ENCODE measurements around the gene TMEM214.

TMEM214 gene

DNA sequence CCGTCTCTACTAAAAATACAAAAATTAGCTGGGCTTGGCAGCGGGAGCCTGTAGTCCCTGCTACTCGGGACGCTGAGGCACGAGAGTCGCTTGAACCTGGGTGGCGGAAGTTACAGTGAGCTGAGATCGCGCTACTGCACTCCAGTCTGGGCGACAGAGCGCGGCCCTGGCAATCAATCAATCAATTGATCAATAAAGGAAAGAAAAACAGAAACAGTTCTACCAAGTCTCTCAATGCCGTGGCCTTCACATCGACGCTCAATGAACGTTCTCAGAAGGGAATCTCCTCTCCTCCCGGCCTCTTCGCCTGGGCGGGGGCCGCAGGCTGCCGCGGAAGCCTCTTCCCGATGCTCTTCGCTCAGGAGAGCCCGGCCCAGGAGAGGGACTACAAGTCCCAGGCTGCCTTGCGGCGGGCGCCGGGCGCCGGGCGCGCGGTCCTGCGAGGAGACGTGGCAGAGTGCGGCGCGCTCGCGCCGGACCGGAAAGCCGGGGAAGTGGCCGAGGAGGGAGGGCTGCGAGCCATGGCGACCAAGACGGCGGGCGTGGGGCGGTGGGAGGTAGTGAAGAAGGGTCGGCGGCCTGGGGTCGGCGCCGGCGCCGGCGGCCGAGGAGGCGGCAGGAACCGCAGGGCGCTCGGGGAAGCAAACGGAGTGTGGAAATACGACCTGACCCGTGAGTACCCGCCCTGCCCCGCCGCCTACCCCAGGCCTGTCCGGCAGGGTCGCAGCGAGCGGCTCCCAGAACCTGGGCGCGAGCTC, at the start of gene TMEM214:
TSS of gene TMEM214 (plus strand) at position 471 of the 758 bp plus-strand sequence. CDS start at position 522, 51 bp downstream.
- peak; percentile 73 for DNase-seq

DNA sequence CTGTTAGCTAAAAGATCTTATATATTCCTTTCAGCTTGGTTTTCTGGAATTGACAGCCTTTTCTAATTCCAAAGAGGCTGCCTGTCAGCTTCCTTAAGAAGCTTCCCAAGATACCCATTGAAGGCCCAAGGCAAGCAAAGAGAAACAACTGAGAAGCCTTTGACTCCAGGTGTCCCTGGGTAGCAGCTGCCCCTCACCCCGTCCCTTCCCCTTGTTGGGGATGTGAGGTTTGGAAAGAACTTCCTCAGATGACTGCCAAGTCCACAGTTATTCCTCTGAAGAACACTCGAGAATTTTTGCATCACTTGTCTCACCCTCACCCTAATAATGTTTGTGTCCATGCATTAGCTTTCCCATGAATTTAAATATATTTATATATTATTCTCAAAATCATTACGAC, 49.0 kb upstream of the TMEM214 start:
- no peak for DNase-seq

- no peak for DNase-seq
Observed at GRCh38 chr2:26985807-26986206, 47.0 kb upstream of the TMEM214 start.

DNA sequence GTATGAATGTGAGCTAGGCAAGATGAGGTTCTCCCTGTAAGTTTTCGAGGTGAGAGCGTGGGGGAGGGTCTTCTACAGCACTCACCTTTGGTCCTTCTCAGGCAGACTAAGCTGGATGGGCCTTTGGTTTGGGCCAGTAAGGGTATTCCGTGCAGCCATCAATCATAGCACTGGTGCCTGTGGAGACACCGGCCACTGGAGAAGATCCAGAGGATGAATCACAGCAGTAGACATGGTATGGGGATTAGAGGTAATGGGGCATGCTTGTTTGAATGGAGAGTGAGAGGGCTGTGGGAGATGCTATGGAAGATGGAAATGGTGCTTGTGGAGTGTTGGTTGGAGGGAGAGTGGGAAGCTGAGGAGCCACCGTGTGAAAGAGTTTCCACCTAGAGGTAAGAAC, 46.2 kb upstream of the TMEM214 start:
- no peak for DNase-seq

DNA sequence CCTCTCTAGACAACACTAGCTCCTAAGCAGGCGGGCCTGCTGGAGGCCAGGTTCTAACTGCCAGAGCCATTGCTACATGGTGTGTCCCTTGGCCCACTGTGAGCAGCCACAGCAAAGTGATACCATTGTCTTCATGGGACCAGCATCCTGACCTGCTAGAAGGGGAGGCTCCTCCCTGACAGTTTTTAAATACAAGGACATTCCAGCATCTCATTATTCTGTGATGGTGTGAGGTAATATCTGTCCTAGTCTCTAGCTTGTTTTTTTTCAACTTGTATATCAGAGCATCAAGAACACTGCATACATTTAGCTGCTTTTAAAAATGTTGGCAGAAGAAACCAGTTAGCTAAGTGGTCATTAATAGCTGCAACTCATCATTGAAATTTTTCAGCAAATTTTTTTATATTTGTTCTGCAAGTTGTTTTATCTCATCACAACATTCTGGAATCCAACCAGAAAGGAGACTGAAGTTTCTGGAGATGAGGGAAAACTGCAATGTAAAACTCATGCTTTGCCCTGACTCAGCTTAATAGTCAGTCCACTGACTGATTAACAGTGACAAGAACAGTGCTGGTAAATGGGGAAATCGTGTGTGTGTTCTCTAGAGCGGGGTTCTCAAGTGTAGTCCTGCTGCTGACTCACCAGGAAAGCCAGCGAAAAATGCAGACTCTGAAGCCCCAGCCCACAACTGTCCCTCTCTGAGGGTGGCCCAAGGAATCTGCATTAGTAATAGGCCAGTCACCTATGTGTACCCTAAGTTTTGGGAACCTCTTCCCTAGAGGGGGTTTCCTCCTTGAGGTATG, 44.5 kb upstream of the TMEM214 start:
- DNase-seq: no peak

DNA sequence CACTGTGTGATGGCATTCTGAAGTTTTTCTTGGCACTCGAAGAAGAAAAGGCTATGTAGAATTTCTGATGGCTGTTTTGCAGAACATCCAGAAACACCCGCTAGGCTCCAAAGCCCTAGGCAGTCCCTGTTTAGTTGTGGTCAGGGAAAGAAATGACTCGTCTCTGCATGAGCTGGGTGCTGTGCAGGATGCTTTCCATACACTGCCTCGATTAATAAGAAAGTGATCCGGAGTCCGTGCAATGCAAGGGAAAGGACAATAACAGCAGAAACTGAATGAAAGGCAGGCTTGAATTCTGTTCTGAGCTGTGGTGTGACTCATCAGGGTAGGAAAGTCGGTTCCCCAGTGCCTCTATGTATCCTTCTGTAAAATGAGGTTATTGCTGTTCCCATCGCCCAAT, 43.6 kb upstream of the TMEM214 start:
- DNase-seq: no peak

- DNase-seq: no peak
Observed at GRCh38 chr2:26991717-26992116, 41.0 kb upstream of the TMEM214 start.

GRCh38 chr2:26993768-26994167, 39.0 kb upstream of the TMEM214 start:
- no peak for DNase-seq

DNA sequence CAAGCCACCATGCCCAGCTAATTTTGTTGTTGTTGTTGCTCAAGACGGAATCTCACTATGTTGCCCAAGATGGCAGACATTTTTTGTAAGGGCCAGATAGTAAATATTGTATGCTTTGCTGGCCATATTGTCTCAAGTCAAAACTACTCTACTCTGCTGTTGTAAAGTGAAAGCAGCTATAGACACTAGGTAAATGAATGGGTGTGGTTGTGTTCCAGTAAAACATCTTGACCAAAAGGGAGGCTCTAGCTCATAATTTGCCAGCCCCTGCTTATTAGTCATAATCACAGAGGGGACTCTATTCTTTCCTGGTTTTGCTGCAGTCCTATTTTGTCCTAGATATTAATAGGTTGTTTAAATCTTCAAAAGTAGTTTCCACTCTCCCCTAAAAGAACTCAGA, 37.8 kb upstream of the TMEM214 start:
- no peak for DNase-seq

DNA sequence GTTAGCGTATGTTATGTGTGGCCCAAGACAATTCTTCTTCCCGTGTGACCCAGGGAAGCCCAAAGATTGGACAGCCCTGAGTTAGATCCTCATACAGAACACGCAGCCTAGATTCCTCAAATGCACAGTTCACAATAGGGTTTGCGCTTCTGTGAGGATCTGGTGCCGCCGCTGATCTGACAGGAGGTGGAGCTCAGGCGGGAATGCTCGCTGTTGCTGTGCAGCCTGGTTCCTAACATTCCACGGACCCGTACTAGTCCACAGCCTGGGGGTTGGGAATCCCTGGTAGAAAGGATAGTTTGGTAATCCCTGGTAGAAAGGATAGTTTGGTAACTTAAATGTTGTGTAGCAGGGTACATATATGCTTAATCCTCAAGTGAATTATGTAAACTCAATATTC, 35.4 kb upstream of the TMEM214 start:
- no peak for DNase-seq

DNA sequence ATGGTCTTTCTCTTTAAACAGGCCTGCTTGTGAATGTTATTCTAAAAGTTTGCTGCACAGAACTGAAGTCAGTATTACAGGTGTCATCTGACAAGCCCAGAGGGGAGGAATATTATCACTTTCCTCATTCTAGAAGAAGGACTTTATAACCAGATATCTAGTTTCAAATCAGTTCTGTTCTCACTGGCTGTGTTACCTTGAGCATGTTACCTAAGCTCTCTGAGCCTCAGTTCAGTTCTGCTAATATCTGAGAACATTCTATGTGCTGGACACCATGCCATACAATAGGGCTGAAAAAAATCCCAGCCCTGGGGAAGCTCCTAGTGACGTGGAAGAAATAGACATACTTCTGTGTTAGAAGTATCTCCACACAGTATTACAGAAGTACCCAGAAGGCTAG, 34.4 kb upstream of the TMEM214 start:
- no peak for DNase-seq

GRCh38 chr2:27000228-27000627, 32.5 kb upstream of the TMEM214 start:
- no peak for DNase-seq

DNA sequence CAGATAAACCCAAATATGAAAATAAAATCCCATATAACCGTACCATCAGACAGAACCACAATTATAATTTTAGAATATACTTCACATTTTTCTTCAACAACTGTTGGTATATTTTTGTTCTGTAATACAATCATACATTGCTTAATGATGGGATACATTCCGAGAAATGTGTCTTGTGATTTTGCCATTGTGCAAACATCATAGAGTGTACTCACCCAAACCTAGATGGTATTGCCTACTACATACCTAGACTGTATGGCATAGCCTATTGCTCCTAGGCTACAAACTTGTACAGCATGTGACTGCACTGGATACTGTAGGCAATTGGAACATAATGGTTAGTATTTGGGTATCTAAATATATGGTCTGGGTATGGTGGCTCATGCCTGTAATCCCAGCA, 31.8 kb upstream of the TMEM214 start:
- no peak for DNase-seq

DNA sequence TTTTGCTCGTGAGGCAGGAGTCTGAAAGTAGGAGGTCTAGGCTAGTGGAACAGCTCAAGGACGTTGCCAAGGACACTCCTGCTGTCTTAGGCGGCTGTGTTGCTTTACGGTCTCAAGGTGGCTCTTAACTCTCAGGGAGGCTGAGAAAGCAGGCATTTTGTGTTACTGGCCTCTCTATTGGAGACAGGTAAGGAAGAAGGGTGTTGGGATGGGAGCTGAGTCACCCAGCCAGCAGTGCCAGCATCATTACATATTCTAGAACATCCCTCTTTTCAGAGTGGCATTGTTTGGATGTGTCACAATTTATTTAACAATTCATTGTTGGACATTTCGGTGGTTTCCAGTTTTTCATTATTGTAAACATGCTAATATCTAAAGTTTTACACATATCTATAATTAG, 30.8 kb upstream of the TMEM214 start:
- DNase-seq: no peak

- no peak for DNase-seq
Observed at GRCh38 chr2:27003007-27003406, 29.8 kb upstream of the TMEM214 start.

DNA sequence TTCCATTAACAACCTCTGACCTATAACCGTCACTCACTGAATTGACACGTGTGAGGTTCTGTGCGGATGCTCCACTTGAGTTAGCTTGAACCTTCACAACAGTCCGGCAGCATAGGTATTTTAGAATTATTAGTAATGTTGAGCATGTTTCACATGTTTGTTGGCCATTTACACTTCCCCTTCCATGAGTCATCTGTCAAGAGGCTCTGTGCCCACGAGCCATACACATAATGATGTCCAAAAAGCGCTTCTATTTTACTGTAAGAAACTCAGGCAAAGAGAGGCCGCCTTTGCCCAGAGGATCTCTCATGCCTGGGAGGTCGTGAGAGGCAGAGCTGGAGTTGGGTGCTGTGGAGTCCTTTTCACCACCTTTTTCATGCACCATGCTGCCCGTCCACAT, 28.9 kb upstream of the TMEM214 start:
- no peak for DNase-seq

GRCh38 chr2:27006602-27007415, 26.0 kb upstream of the TMEM214 start:
- DNase-seq: no peak

- DNase-seq: no peak
Observed at GRCh38 chr2:27007416-27008374, 25.1 kb upstream of the TMEM214 start.

GRCh38 chr2:27008678-27009077, 24.1 kb upstream of the TMEM214 start:
- DNase-seq: no peak

DNA sequence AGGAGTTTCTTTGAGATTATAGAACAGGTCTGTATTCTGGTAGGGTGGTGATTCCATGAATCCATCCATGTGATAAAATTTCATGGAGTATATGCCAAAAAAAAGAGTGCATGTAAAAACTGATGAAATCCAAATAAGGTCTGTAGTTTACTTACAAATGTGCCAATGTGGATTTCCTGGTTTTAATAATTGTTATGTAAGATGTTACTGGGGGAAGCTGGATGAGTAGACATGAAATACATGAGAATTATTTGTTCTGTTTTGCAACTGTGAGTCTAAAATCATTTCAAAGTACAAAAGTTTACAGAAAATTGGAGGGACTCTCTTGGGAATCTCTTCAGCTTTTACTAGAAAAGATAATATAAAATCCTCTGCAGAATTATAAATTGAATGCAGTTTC, 23.7 kb upstream of the TMEM214 start:
- no peak for DNase-seq

DNA sequence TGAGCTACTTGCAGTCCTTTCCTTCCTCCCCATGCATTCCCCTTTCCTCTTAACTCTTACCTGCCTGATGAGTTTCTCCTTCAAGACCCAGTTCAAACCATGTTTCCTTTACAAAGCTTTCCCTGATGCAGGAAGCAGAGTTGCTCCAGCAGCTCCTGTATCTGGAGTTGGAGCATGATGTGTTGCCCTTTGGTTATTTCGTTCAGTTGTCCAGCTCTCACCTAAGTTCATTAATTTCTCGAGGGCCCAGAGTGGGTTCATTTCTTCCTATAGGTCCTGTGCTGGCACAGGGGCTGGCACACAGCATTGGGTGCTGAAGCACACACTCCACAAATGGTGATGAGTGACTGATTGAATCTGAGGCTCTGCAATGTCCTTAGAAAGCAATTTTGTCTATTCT, 23.0 kb upstream of the TMEM214 start:
- no peak for DNase-seq

- no peak for DNase-seq
Observed at GRCh38 chr2:27010139-27010538, 22.6 kb upstream of the TMEM214 start.
